SHP77 (cell line): ENCODE results near the gene PHYH.
"Not testable (repeated sequence)": the region's sequence is repeated elsewhere in the genome, so short reads cannot be mapped to it uniquely, and the experiment has no call there.

Source experiments
- DNase-seq, 2 experiments: peaks; one replicate each; lab custom pipeline; 2025; lab: John Stamatoyannopoulos, UW

PHYH gene

GRCh38 chr10:13271552-13272163 lies 28.2 kb downstream of the PHYH start:
- peak; percentile 48 to 75 for DNase-seq

DNA sequence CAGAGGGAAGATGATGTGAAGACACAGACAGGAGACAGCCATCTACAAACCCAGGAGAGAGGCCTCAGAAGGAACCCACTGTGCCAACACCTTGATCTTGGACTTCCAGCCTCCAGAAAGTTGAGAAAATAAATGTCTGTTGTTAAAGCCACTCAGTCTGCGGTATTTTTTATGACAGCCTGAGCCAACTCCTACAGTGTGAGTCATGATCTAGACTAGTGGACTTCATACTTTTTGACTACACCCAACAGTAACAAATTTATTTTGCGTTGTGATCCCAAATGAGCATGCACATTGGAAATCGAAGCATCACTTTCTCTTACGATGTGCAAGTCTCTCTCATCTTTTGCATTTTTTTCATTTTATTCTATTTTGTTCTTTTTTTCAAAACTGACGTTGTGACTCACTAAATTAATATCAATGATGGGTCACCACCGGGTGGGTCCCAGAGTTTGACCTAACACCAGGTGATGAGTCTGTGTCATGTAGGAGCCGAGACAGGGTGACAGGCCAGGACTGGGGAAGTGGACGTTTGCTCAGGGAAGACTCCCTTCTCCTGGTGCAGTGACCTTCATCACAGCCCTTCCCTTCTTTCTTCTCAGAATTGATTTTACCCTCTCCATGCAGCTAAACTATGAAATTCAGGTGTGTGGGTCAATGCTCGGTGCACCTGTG lies 28.9 kb downstream of the PHYH start:
- DNase-seq = no peak

DNA sequence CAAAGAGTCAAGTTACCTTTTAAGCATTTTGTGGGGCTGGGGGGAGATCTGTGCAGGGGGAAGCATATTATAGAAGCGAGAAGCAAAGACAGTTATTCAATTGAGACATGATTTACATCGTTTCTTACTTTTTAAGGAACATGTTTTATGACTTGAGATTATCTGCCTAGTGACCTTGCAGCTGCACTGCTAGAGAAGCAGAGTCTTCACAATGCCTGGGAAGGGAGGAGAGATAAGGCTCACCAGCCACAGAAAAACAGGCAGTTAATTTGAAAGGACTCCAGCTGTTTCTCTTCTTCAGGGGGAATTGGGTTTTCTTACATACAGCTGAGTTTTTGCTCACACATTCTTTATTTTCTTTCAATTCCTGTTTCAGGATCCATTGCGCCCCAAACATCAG lies 31.0 kb downstream of the PHYH start:
- no peak for DNase-seq

DNA sequence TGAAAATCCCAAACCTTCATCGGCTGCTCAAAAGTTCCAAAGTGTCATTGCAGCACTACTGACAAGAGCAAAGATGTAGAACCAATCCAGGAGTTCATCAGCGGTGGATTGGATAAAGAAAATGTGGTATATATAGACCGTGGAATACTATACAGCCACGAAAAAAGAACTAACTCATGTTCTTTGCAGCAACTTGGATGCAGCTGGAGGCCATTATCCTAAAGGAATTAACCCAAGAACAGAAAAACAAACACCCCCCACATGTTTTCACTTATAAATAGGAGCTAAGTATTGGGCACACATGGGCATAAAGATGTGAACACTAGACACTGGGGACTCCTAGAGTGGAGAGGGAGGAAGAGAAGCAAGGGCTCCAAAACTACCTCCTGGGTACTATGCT lies 31.6 kb downstream of the PHYH start:
- no peak for DNase-seq

- no peak for DNase-seq
Measured at GRCh38 chr10:13263591-13263990, 36.3 kb downstream of the PHYH start.

DNA sequence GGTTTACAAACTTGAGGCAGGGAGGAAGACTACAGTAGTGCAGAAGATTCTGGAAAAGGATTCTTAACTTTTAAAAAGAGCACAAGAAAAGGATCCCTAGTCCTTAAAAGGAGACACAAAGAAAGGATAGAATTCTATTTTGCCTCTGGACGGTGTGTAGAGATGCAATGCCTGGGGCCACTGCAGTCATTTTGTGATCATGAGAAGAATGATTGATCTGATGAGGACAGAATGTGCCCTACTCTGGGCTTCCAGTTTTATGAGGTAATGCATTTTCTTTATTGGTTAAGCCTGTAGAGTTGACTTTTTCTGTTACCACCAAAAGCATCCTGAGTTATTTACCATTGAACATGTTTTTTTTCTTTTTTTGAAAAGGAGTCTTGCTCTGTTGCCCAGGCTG lies 37.4 kb downstream of the PHYH start:
- DNase-seq = no peak

- no peak for DNase-seq
Measured at GRCh38 chr10:13257621-13258140, 42.2 kb downstream of the PHYH start.

DNA sequence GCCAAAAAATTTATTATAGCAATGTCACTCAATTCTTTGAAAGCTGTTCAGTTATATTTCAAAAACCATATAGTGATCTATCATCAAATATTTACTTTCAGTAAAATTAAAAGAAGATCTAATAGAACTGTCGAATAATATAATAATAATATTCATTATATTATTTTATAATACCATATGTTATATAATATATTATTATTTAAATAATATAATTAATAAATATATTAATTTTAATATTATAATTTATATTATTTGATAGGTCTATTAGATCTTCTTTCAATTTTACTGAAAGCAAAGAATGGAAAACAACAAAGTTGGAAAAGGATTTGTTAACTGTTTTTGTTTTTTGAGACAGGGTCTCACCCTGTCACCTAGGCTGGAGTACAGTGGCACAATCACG lies 43.2 kb downstream of the PHYH start:
- no peak for DNase-seq

DNA sequence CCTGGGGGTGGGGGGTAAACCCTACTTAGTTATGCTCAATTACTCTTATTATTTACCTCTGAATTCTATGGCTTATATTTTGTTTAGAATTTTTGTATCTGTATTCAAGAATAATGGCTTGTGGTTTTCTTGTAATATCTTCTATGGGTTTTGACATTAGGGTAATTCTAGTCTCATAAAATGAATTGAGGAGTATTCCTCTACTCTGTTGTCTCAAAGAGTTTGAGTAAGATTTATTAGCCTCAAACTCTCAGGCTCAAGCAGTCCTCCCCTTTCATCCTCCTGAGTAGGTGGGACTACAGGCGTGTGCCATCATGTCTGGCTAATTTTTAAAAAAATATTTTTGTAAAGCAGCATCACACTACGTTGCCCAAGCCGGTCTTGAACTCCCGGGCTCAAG lies 46.1 kb downstream of the PHYH start:
- DNase-seq = no peak

- DNase-seq = no peak
Measured at GRCh38 chr10:13247784-13248183, 52.1 kb downstream of the PHYH start.

DNA sequence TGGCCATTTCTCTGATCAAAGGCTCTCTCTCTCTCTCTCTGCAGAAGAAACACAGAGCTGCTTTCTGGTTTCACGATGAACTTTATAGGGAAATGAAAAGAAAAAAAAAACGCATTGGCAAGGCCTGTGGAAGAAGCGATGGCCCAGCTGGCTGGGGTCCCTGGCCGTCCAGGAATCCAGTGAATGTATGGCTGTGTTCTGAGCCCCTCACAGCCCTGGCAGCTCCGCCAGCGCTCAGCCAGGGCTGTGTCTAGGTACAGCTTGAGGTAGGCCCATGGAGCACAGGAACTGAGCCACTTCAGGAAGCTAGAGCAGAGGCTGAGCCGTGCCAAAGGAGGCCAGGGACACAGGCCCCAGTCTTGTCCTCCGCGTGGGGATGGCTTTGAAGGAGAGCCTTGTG lies 52.6 kb downstream of the PHYH start:
- no peak for DNase-seq

- not testable (repeated sequence) for DNase-seq
Measured at GRCh38 chr10:13242260-13242659, 57.6 kb downstream of the PHYH start.

DNA sequence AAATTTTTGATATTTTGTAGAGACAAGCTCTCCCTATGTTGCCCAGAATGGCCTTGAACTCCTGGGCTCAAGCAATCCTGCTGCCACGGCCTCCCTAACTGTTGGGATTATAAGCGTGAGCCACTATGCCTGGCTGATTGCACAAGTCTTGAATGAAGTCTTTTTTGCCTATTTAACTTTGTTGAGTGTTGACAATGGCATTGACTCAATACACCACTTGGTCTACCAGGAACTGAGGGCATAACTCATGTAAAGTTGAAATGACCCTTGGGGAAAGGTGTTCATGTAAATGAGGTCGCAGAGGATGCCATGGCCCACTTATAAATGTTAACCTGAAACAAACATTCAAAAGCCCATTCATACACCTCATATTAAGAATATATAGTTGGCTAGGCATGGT lies 58.3 kb downstream of the PHYH start:
- no peak for DNase-seq

GRCh38 chr10:13239923-13240322 lies 59.9 kb downstream of the PHYH start:
- DNase-seq = no peak

GRCh38 chr10:13238271-13239077 lies 61.4 kb downstream of the PHYH start:
- no peak for DNase-seq

DNA sequence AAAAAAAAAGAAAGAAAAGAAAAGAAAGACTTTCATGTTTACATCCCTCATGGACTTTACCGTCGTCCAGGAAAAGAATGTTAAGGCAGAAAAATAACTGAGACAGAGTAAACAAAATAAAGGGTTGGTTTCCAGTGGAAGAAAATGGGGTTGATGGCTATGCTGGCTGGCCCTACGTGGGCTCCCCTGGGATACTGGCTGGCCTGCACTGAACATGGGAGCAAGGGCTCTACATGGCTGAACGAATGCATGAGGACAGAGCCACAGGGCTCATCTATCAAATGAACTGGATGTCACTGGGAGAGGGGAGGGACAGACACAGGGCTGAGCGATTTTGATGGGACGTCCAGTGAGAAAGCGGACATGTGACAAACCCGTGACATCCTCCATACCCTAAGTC lies 63.2 kb downstream of the PHYH start:
- DNase-seq = no peak

GRCh38 chr10:13234736-13235135 lies 65.1 kb downstream of the PHYH start:
- DNase-seq = not testable (repeated sequence)

DNA sequence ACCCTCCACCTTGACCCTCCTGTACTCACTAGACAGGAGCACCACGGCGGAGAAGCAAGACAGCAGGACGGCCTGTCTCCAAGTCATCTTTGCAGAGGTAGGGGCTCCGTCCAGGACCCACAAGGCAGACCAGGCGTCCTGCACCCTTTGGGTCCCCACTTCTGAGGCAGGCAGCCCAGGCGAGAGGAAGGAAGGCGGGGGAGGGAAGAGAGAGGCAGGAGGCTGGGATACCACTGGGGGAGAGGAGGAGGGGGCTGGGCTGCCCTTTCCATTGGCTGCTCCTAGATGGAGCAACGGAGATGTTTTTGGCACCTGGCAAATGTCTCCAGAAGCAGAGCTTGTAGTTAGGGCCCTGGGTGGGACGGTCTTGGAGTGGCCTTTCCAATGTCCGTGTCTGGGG lies 65.7 kb downstream of the PHYH start, which contains the start of gene UCMA:
Gene UCMA (minus strand): TSS at position 203 of the 400 bp plus-strand sequence. CDS start 116 bp downstream, at position 87.
- no peak for DNase-seq

GRCh38 chr10:13233358-13233757 lies 66.5 kb downstream of the PHYH start:
- DNase-seq = no peak

- no peak for DNase-seq
Measured at GRCh38 chr10:13231808-13232207, 68.1 kb downstream of the PHYH start.

GRCh38 chr10:13231190-13231589 lies 68.7 kb downstream of the PHYH start:
- no peak for DNase-seq
